ENCODE data around the gene LPCAT1.

LPCAT1 gene

GRCh38 chr5:1535646-1536045, 11.9 kb upstream of the LPCAT1 start:
- no peak overlapping the region for H3K4me2 ChIP-seq
- H3K36me3 ChIP-seq (ENCODE audit: insufficient read depth) = no peaks in the 10 kb centered on the region
- H3K27ac ChIP-seq = no peak overlapping the region
- no peaks in the 10 kb centered on the region for H4K20me1 ChIP-seq (ENCODE audit: insufficient read depth)
- H3K4me3 ChIP-seq (IDR thresholded peaks at IDR 0.05; ENCODE audit: insufficient read depth, low read depth, low read length) = no peak overlapping the region
- no peaks in the 10 kb centered on the region for H3K27me3 ChIP-seq (ENCODE audit: insufficient read depth, low read depth)
- no peak overlapping the region for H2AFZ ChIP-seq (ENCODE audit: low read depth)
- H3K79me2 ChIP-seq (ENCODE audit: insufficient read depth, low read depth) = no peaks in the 10 kb centered on the region
- no peak overlapping the region for H3K9ac ChIP-seq
- no peaks in the 10 kb centered on the region for H3K4me1 ChIP-seq (ENCODE audit: low read depth, poor library complexity, severe bottlenecking)
- TF ChIP-seq, protein P1, sequence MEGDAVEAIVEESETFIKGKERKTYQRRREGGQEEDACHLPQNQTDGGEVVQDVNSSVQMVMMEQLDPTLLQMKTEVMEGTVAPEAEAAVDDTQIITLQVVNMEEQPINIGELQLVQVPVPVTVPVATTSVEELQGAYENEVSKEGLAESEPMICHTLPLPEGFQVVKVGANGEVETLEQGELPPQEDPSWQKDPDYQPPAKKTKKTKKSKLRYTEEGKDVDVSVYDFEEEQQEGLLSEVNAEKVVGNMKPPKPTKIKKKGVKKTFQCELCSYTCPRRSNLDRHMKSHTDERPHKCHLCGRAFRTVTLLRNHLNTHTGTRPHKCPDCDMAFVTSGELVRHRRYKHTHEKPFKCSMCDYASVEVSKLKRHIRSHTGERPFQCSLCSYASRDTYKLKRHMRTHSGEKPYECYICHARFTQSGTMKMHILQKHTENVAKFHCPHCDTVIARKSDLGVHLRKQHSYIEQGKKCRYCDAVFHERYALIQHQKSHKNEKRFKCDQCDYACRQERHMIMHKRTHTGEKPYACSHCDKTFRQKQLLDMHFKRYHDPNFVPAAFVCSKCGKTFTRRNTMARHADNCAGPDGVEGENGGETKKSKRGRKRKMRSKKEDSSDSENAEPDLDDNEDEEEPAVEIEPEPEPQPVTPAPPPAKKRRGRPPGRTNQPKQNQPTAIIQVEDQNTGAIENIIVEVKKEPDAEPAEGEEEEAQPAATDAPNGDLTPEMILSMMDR (conservative IDR thresholded peaks at IDR 0.05; ENCODE audit: low read depth, low read length) = no peak

DNA sequence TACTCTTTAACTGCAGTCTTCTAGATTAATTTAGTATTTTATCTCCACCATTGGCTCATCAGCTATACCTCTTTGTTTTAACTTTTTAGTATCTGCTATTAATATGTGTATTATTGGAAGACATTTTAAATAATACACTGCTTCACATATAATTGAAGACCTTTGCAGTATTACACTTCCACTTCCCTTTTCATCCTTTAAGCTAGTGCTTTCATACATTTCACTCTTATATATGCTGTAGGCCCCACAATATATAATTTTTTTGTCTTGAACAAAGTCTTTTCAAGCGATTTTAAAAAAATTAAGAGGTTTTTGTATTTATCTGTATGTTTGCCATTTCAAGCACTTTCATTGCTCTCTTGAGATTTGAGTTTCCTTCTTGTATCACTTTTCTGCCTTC, 8.6 kb upstream of the LPCAT1 start:
- TF ChIP-seq, protein P1 (conservative IDR thresholded peaks at IDR 0.05; ENCODE audit: low read depth, low read length) = no peak
- H4K20me1 ChIP-seq (ENCODE audit: insufficient read depth) = no peaks in the 10 kb centered on the region
- no peaks in the 10 kb centered on the region for H3K27me3 ChIP-seq (ENCODE audit: insufficient read depth, low read depth)
- H3K79me2 ChIP-seq (ENCODE audit: insufficient read depth, low read depth) = no peaks in the 10 kb centered on the region
- no peak overlapping the region for H2AFZ ChIP-seq (ENCODE audit: low read depth)
- H3K27ac ChIP-seq = no peak overlapping the region
- no peak overlapping the region for H3K4me2 ChIP-seq
- no peaks in the 10 kb centered on the region for H3K36me3 ChIP-seq (ENCODE audit: insufficient read depth)
- H3K4me1 ChIP-seq (ENCODE audit: low read depth, poor library complexity, severe bottlenecking) = no peaks in the 10 kb centered on the region
- no peak overlapping the region for H3K4me3 ChIP-seq (IDR thresholded peaks at IDR 0.05; ENCODE audit: insufficient read depth, low read depth, low read length)
- H3K9ac ChIP-seq = no peak overlapping the region

DNA sequence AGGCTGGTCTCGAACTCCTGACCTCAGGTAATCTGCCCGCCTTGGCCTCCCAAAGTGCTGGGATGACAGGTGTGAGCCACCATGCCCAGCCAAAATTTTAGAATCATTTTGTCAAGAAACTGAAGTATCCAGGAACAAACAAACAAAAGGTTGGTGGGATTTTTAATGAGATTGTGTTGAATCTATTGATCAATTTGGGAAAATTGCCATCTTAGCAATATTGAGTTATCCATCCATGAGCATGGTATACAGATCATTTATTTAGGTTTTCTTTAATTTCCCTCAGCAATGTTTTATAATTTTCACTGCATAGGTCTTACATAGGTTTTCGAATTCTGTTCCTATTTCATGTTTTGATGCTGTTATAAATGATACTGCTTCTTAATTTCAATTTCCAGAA, 5.7 kb upstream of the LPCAT1 start:
- Histone ChIP-seq H2AFZ (ENCODE audit: low read depth) (no peak overlapping the region), H3K4me3 (IDR thresholded peaks at IDR 0.05; ENCODE audit: insufficient read depth, low read depth, low read length) (no peak overlapping the region), H3K4me1 (ENCODE audit: low read depth, poor library complexity, severe bottlenecking) (peaks cover 1% of the 10 kb centered on the region), H3K9ac (no peak overlapping the region), H3K4me2 (no peak overlapping the region), H3K27ac (no peak overlapping the region), H3K27me3 (ENCODE audit: insufficient read depth, low read depth) (no peaks in the 10 kb centered on the region), H4K20me1 (ENCODE audit: insufficient read depth) (no peaks in the 10 kb centered on the region), H3K36me3 (ENCODE audit: insufficient read depth) (no peaks in the 10 kb centered on the region), H3K79me2 (ENCODE audit: insufficient read depth, low read depth) (no peaks in the 10 kb centered on the region)
- TF ChIP-seq, protein P1 (conservative IDR thresholded peaks at IDR 0.05; ENCODE audit: low read depth, low read length) = no peak

GRCh38 chr5:1527533-1528205, 3.9 kb upstream of the LPCAT1 start:
- Histone ChIP-seq H3K27me3 (ENCODE audit: insufficient read depth, low read depth) (no peaks in the 10 kb centered on the region), H2AFZ (ENCODE audit: low read depth) (no peak overlapping the region), H3K4me3 (IDR thresholded peaks at IDR 0.05; ENCODE audit: insufficient read depth, low read depth, low read length) (no peak overlapping the region), H3K27ac (no peak overlapping the region), H3K79me2 (ENCODE audit: insufficient read depth, low read depth) (peaks cover 6% of the 10 kb centered on the region), H3K4me2 (no peak overlapping the region), H3K9ac (no peak overlapping the region), H3K36me3 (ENCODE audit: insufficient read depth) (no peaks in the 10 kb centered on the region), H4K20me1 (ENCODE audit: insufficient read depth) (no peaks in the 10 kb centered on the region), H3K4me1 (ENCODE audit: low read depth, poor library complexity, severe bottlenecking) (peaks cover 5% of the 10 kb centered on the region)
- TF ChIP-seq, protein P1 (conservative IDR thresholded peaks at IDR 0.05; ENCODE audit: low read depth, low read length) = no peak

All from KMS-11 (cell line).